ENCODE data around the gene UPF2.
A peak's percentile ranks its signal among the peaks of the same experiment; 100 is the strongest.
"Not testable (repeated sequence)": the region's sequence is repeated elsewhere in the genome, so short reads cannot be mapped to it uniquely, and the experiment has no call there.

Gene UPF2

GRCh38 chr10:12041766-12042408, 722 bp downstream of the UPF2 start:
- peak; percentile 18 to 31 (median 24) for DNase-seq (ENCODE audit: low read depth in 2 of 3, low spot score in 1 of 3)

DNA sequence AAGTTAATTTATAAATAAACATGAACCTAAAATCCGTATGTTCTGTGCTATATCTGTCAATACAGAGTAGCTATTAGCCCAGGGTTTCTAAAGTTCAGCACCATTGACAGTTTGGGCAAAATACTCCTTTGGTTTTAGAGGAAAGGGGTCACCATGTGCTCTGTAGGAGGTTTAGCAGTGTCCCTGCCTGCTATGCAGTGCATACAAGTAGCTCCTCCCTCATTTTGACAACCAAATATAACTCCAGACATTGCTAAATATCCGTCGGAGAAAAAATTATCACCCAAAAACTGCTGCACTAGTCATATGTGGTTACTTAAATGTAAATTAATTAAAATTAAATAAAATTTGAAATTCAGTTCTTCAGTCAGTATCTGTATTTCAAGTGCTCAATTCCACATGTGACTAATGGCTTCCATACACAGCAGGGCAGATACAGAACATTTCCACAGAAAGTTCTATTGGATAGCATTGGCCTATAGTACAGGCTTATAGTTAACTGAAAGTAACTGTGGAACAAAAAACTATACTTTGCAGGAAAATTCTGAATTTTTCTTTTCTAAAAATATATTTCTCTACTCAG, 6.4 kb downstream of the UPF2 start:
- no peak for DNase-seq (ENCODE audit: low read depth in 2 of 3, low spot score in 1 of 3)

- DNase-seq (ENCODE audit: low read depth in 2 of 3, low spot score in 1 of 3) = no peak
Observed at GRCh38 chr10:12031404-12031803, 11.2 kb downstream of the UPF2 start.

DNA sequence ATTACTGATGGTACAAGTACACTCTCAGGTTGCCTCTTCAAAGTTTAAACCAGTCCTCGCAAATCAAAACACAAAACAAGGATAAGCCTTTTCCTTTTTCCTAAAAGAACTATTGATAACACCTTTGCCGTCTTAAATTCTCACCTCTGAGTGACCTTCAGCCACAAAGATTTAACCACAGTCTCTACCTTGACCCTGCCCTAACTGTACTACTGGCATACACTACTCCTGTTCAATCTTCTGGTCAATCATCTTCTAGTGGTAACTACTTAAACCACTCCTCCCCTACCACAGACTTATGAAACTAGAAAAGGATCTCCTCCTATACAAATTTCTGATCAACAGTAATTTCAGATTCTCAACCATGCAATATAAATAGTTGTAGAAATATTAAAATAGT, 15.1 kb downstream of the UPF2 start:
- no peak for DNase-seq (ENCODE audit: low read depth in 2 of 3, low spot score in 1 of 3)

- no peak for DNase-seq (ENCODE audit: low read depth in 2 of 3, low spot score in 1 of 3)
Observed at GRCh38 chr10:12025591-12025990, 17.0 kb downstream of the UPF2 start.

DNA sequence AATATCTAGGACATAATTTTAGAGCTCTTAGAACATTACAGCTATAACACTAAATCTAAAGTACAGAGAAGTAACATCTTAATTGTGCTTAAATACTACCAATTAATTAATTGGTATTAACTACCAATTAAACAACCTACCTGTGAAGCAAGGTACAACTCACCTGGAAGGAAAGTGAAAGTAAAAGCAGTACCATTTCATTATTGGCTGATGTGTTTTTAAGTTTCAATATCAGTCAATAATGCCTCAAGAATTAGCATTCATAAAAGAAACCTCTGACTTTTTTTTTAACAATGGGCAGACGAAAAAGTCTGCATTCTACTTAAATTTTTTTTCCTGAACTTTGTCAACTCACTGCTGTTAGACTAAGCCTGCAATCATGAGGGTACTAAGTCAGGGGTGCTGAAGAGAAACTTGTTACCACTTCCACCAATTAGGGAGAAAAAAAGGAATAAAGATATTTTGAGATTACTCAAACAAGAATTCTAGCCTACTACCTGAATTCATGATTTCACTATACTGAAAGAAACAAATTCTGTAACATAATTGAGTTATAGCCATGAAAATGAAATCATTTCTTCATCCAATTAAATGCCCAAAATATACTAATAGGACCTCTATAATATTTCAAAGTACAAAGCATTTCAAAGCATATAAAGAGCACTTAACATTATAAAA, 19.9 kb downstream of the UPF2 start:
- DNase-seq (ENCODE audit: low read depth in 2 of 3, low spot score in 1 of 3) = no peak

DNA sequence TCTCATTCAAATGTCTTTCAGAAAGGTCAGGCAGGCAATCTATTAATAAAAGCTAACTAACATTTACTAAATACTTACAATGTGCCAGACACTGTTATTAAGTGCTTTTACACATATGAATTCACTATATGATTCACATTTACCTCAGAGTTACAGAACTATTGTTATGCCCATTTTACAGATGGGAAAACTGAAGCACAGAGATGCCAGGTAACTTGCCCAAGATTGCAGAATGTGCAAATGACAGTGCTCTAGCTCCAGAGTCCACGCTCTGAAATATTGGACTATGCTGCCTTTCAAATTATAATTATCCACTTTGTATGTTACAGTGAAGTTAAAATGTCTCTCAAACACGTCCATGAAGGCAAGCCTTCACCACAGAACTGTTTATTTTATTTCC, 22.0 kb downstream of the UPF2 start:
- DNase-seq (ENCODE audit: low read depth in 2 of 3, low spot score in 1 of 3) = no peak

DNA sequence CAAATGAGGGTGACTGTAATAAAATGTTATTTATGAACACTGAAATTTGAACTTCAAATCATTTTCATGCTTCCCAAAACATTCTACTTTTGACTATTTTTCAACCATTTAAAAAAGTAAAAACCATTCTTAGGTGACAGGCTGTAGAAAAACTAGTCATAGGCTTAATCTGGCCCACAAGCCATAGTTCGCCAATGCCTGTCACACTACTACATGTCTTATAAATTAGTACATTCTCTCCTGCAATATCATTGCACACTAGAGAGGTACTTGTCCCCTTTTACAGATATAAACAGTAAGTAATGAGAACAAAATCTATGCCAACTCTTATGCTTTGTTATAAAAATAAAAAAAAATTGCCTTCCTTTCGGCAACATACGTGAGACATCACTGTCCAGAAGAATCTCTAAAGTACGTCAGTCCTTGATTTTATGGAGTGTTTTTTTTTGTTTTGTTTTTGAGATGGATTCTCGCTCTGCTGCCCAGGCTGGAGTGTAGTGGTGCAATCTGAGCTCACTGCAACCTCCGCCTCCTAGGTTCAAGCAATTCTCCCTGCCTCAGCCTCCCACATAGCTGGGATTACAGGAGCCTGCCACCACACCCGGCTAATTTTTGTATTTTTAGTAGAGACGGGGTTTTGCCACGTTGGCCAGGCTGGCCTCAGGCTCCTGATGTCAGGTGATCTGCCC, 23.2 kb downstream of the UPF2 start:
- no peak for DNase-seq (ENCODE audit: low read depth in 2 of 3, low spot score in 1 of 3)

DNA sequence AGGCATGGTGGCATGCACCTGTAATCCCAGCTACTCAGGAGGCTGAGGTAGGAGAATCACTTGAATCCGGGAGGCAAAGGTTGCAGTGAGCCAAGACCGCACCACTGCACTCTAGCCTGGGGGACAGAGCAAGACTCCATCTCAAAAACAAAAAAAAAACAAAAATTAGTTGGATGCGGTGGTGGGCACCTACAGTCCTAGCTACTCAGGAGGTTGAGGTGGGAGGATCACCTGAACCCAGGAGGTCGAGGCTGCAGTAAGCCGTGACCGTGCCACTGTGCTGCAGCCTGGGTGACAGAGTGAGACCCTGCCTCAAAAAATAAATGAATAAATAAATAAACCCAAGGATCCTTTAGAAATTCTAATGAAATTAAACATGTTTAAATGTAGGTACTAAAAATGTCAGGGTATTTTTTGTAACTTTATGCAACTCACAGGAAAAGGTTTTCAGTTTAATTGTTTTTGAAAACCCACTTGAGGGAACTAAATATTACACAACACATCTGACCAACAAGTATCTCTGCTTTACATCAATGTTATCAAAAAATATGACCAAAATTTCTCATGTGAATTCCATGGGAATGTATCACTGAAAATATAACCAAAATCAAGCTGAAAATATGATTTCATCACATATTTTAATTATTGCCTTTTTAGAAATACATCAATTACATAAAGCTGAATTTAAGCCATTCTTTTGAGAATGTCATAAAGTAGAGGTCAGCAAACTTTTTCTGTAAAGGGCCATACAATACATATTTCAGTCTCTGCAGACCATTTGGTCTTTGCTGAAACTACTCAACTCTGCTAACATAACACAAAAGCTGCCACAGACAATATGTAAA, 23.9 kb downstream of the UPF2 start:
- no peak for DNase-seq (ENCODE audit: low read depth in 2 of 3, low spot score in 1 of 3)

DNA sequence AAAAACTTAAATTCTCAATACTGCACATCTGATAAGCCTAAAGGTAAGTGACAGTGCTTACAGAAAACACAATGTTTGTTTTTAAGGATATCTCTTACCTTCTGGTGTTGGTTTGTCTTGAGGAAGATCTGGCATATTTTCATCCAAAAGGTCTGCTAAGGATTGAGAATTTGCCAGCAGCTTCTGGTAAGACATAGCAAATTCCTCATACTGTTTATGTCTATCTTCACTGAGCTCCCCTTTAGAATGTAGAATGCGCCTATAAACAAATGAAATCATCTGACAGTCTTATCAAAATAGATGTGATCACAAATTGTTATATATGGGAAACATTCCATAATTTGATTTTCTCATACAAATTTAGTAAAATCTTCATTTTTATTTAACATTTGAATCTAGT, 28.7 kb downstream of the UPF2 start:
- no peak for DNase-seq (ENCODE audit: low read depth in 2 of 3, low spot score in 1 of 3)

GRCh38 chr10:12013391-12013790, 29.2 kb downstream of the UPF2 start:
- DNase-seq (ENCODE audit: low read depth in 2 of 3, low spot score in 1 of 3) = not testable (repeated sequence)

- DNase-seq (ENCODE audit: low read depth in 2 of 3, low spot score in 1 of 3) = no peak
Observed at GRCh38 chr10:12010353-12010752, 32.3 kb downstream of the UPF2 start.

DNA sequence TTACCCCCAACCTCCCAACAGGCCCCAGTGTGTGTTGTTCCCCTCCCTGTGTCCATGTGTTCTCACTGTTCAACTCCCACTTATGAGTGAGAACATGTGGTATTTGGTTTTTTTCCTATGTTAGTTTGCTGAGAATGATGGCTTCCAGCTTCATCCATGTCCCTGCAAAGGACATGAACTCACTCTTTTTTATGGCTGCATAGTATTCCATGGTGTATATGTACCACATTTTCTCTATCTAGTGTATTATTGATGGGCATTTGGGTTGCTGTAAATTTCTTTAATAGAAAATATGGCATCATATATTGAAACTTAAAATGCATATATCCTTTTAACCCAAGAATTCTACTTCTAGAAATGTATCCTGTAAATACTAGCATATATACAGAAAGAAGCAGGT, 33.8 kb downstream of the UPF2 start:
- not testable (repeated sequence) for DNase-seq (ENCODE audit: low read depth in 2 of 3, low spot score in 1 of 3)

GRCh38 chr10:12006671-12007070, 35.9 kb downstream of the UPF2 start:
- DNase-seq (ENCODE audit: low read depth in 2 of 3, low spot score in 1 of 3) = no peak

DNA sequence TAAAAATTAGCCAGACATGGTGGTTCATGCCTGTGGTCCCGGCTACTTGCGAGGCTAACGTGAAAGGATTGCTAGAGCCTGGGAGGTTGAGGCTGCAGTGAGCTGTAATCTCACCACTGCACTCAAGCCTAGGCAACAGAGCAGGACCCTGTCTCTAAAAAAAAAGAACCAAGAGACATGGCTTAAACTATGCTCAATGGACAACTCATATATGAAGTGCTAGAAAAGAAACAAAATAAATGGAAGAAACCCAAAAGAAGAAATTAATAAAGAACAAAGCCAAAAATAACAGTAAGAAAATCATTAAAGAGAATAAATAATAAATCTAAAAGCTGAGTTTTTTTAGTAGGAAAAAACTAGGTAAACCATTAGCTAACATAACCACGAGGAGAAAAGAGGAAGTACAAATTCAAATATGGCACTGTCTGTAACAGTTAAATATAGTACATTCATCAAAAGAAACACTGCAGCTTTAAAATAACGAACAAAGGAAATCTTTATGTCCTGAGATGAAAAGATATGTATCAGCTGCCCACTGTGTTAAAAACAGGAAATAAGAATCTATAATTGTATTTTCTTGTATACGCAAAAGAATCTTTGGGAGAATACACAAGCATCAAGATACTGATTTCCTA, 48.7 kb downstream of the UPF2 start:
- DNase-seq (ENCODE audit: low read depth in 2 of 3, low spot score in 1 of 3) = no peak

- DNase-seq (ENCODE audit: low read depth in 2 of 3, low spot score in 1 of 3) = no peak
Observed at GRCh38 chr10:11988924-11989323, 53.7 kb downstream of the UPF2 start.

DNA sequence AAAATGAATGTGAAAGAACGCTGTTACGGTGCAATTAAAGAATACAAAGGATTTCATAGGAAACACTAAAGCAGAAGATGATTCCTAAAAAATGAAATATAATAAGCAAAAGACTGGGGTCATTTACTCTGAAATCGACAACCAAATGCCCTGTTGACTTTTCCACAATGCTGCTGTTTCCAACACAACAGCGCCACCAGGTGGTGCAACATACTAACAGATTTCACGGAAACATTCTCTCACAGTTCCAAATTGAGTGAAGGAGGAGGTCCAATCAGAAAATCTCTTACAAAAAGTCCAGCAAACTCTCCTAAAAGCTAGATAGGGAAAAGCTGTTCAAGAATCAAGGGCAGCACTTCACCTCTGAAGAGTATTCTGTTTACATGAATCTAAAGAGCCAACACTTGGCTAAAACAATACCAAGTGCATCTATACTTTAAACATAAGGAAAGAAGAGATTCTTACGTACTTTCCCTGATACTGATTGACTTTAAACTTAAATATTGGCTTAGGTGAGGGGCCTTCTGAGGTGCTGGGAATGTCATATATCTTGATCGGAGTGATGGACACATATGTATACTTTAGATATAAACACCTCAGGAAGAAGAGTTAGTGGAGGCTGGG, 55.9 kb downstream of the UPF2 start:
- peak; percentile 46 to 73 (median 67) for DNase-seq (ENCODE audit: low read depth in 2 of 3, low spot score in 1 of 3)

GRCh38 chr10:11982253-11982652, 60.4 kb downstream of the UPF2 start:
- no peak for DNase-seq (ENCODE audit: low read depth in 2 of 3, low spot score in 1 of 3)

- no peak for DNase-seq (ENCODE audit: low read depth in 2 of 3, low spot score in 1 of 3)
Observed at GRCh38 chr10:11975795-11976194, 66.8 kb downstream of the UPF2 start.

DNA sequence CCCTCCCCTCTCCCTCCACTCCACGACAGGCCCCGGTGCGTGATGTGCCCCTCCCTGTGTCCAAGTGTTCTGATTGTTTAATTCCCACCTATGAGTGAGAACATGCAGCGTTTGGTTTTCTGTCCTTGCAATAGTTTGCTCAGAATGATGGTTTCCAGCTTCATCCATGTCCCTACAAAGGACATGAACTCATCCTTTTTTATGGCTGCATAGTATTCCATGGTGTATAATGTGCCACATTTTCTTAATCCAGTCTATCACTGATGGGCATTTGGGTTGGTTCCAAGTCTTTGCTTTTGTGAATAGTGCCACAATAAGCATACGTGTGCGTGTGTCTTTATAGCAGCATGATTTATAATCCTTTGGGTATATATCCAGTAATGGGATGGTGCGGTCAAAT, 70.1 kb downstream of the UPF2 start:
- DNase-seq (ENCODE audit: low read depth in 2 of 3, low spot score in 1 of 3) = not testable (repeated sequence)
